OCI-LY1 (cell line): ENCODE data around the gene IL17RD.

Experiments
- EZH2 ChIP-seq: fragments of 200-600 bp; sonication (generic), shearing (Covaris generic); IDR thresholded peaks from 2 replicates; pipeline ENCODE4 v1.8.0; 2017; ENCODE audit warnings: borderline replicate concordance, mixed run types, mild to moderate bottlenecking, antibody characterized with exemption, low read length, moderate library complexity, mixed read lengths
- TF ChIP-seq, protein P1 (sequence below): fragments of 200-600 bp; sonication (generic), shearing (Covaris generic); IDR thresholded peaks from 2 replicates; pipeline ENCODE4 v1.5.1; 2017; ENCODE audit warnings: mild to moderate bottlenecking, antibody characterized with exemption, low read length, moderate library complexity, mixed read lengths

- TF ChIP-seq, protein P1, sequence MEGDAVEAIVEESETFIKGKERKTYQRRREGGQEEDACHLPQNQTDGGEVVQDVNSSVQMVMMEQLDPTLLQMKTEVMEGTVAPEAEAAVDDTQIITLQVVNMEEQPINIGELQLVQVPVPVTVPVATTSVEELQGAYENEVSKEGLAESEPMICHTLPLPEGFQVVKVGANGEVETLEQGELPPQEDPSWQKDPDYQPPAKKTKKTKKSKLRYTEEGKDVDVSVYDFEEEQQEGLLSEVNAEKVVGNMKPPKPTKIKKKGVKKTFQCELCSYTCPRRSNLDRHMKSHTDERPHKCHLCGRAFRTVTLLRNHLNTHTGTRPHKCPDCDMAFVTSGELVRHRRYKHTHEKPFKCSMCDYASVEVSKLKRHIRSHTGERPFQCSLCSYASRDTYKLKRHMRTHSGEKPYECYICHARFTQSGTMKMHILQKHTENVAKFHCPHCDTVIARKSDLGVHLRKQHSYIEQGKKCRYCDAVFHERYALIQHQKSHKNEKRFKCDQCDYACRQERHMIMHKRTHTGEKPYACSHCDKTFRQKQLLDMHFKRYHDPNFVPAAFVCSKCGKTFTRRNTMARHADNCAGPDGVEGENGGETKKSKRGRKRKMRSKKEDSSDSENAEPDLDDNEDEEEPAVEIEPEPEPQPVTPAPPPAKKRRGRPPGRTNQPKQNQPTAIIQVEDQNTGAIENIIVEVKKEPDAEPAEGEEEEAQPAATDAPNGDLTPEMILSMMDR = no peak
- TF ChIP-seq EZH2 = no peak
Observed at GRCh38 chr3:57073628-57074027, 91.5 kb downstream of the IL17RD start.
